DND-41 (cell line): Measurements from ENCODE around the gene MESD.

Experiments
- EZH2 ChIP-seq: IDR thresholded peaks from 3 replicates; pipeline ENCODE4 v1.6.1; 2012; ENCODE audit warnings: borderline replicate concordance, low read depth, mild to moderate bottlenecking, moderate library complexity, low read length, inconsistent platforms; ENCODE audit not compliant: severe bottlenecking
- TF ChIP-seq, protein P1 (sequence below): IDR thresholded peaks from 2 replicates; pipeline ENCODE4 v1.5.1; 2012; ENCODE audit warnings: borderline replicate concordance, low read length, moderate library complexity, mild to moderate bottlenecking; ENCODE audit not compliant: poor library complexity, severe bottlenecking; ENCODE audit errors: extremely low read depth

GRCh38 chr15:80967991-80968510, 21.6 kb downstream of the MESD start:
- TF ChIP-seq, protein P1, sequence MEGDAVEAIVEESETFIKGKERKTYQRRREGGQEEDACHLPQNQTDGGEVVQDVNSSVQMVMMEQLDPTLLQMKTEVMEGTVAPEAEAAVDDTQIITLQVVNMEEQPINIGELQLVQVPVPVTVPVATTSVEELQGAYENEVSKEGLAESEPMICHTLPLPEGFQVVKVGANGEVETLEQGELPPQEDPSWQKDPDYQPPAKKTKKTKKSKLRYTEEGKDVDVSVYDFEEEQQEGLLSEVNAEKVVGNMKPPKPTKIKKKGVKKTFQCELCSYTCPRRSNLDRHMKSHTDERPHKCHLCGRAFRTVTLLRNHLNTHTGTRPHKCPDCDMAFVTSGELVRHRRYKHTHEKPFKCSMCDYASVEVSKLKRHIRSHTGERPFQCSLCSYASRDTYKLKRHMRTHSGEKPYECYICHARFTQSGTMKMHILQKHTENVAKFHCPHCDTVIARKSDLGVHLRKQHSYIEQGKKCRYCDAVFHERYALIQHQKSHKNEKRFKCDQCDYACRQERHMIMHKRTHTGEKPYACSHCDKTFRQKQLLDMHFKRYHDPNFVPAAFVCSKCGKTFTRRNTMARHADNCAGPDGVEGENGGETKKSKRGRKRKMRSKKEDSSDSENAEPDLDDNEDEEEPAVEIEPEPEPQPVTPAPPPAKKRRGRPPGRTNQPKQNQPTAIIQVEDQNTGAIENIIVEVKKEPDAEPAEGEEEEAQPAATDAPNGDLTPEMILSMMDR, result no peak
- no peak for TF ChIP-seq EZH2
